ENCODE measurements around the gene MYO5A. TPM values are rescaled to one million over a fixed set of nuclear protein-coding genes. Genes with fewer than 3 reads are reported as not detected.
A peak's percentile ranks its signal among the peaks of the same experiment; 100 is the strongest.
"Not testable (repeated sequence)": the region's sequence is repeated elsewhere in the genome, so short reads cannot be mapped to it uniquely, and the experiment has no call there.

MYO5A gene
- total RNA-seq, 4 donors from 2014 or later, result 5.8 to 51.2 (median 10.2) TPM

DNA sequence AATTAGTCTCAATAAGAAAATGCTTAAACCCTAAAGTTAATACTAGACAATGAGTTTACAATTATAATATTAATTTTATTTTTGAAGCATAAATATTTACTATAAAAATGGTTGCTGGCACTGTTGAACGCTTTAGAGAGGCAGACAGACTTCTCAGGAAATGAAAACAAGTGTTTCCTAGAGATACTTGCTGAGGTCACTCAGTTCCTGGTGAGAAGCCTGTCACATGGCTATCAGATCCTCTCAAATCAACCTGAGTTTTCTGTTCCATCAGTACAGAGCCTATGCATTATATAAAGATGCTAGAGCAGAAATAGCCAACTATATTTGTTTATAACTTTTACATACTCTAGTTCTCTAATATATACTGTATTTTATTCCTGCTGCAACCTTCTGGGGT lies 109.2 kb downstream of the MYO5A start:
- H3K4me1 ChIP-seq, result peaks cover 9 to 27% of the 10 kb centered on the region in 2 donors
- ATAC-seq (no peak), DNase-seq (no peak)
- H3K9me3 ChIP-seq, result no peaks in the 10 kb centered on the region
- TF ChIP-seq, protein P1, sequence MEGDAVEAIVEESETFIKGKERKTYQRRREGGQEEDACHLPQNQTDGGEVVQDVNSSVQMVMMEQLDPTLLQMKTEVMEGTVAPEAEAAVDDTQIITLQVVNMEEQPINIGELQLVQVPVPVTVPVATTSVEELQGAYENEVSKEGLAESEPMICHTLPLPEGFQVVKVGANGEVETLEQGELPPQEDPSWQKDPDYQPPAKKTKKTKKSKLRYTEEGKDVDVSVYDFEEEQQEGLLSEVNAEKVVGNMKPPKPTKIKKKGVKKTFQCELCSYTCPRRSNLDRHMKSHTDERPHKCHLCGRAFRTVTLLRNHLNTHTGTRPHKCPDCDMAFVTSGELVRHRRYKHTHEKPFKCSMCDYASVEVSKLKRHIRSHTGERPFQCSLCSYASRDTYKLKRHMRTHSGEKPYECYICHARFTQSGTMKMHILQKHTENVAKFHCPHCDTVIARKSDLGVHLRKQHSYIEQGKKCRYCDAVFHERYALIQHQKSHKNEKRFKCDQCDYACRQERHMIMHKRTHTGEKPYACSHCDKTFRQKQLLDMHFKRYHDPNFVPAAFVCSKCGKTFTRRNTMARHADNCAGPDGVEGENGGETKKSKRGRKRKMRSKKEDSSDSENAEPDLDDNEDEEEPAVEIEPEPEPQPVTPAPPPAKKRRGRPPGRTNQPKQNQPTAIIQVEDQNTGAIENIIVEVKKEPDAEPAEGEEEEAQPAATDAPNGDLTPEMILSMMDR (IDR thresholded peaks at IDR 0.05 in 4 of 5, conservative IDR thresholded peaks at IDR 0.05 in 1 of 5), result no peak
- TF ChIP-seq POLR2A (IDR thresholded peaks at IDR 0.05), result no peak
- no peaks in the 10 kb centered on the region for H3K27me3 ChIP-seq
- no peaks in the 10 kb centered on the region for H3K36me3 ChIP-seq
- no peak overlapping the region for H3K27ac ChIP-seq
- in situ Hi-C loops (cut with MboI; ENCODE audit: low sequenced_read_pairs in 4 of 4) (no loop called here), intact Hi-C loops (cut with DNase I; ENCODE audit: low total_unique reads) (no loop called here)
- no peak overlapping the region for H3K4me3 ChIP-seq

DNA sequence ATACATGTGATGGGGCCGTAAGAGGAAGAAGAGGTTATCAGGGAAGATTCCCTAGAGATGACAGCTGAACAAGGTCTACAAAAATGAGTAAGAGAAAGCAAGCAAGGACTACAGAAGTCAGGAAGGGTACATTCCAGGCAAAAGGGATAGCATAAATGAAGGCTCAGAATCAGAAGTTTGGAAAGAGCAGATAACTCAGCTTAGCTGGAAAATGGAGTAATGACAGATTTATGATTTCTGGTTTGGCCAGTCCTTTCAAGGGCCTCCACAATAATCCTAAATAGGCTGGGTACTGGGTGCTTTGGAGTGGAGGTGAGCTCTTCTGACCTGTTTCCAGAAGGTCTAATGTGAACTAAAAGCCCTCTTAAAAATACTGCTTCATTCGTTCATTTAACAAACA lies 110.7 kb downstream of the MYO5A start:
- Histone ChIP-seq H3K4me3 (no peak overlapping the region), H3K27ac (peak overlapping the region in 1 of 4 donors; percentile 12), H3K4me1 (peaks cover 0 to 12% of the 10 kb centered on the region in 2 donors), H3K27me3 (no peaks in the 10 kb centered on the region), H3K36me3 (no peaks in the 10 kb centered on the region), H3K9me3 (no peaks in the 10 kb centered on the region)
- TF ChIP-seq, protein P1 (IDR thresholded peaks at IDR 0.05 in 4 of 5, conservative IDR thresholded peaks at IDR 0.05 in 1 of 5), result no peak
- no peak for TF ChIP-seq POLR2A (IDR thresholded peaks at IDR 0.05)
- intact Hi-C loops (cut with DNase I; ENCODE audit: low total_unique reads), result no loop called here
- in situ Hi-C loops (cut with MboI; ENCODE audit: low sequenced_read_pairs in 4 of 4), result no loop called here
- no peak for DNase-seq
- no peak for ATAC-seq

DNA sequence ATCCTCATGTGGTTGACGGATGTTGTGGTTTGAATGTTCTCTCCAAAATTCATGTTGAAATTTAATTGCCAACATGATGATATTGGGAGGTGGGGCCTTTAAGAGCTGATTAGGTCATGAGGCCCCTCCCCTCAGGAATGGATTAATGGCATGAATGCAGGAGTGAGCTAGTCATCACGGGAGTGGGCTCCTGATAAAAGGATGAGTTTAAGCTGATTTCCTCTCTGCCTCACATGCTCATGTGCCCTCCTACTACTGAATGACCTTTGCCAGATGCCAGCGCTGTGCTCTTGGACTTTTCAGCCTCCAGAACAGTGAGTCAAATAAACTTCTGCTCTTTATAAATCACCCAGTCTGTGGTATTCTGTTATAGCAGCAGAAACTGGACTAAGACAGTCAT lies 111.2 kb downstream of the MYO5A start:
- peaks cover 0 to 8% of the 10 kb centered on the region in 2 donors for H3K4me1 ChIP-seq
- ATAC-seq, result no peak
- in situ Hi-C loops (cut with MboI; ENCODE audit: low sequenced_read_pairs in 4 of 4) (no loop called here), intact Hi-C loops (cut with DNase I; ENCODE audit: low total_unique reads) (no loop called here)
- DNase-seq, result no peak
- peak overlapping the region in 1 of 4 donors; percentile 12 for H3K27ac ChIP-seq
- TF ChIP-seq, protein P1 (IDR thresholded peaks at IDR 0.05 in 4 of 5, conservative IDR thresholded peaks at IDR 0.05 in 1 of 5), result no peak
- no peak for TF ChIP-seq POLR2A (IDR thresholded peaks at IDR 0.05)
- no peak overlapping the region for H3K4me3 ChIP-seq
- H3K36me3 ChIP-seq, result no peaks in the 10 kb centered on the region
- H3K27me3 ChIP-seq, result no peaks in the 10 kb centered on the region
- no peaks in the 10 kb centered on the region for H3K9me3 ChIP-seq

DNA sequence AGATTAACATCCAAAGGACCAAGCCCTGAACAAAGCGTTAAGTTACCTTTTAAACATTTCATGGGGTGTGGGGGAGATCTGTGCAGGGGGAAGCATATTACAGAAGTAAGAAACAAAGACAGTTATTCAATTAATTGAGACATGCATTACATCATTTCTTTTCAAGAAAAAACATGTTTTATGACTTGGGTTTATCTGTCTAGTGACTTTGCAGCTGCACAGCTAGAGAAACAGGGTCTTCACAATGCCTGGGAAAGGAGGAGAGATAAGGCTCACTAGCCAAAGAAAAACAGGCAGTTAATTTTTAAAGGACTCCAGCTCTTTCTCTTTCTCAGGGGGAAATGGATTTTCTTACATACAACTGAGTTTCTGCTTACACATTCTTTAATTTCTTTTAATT lies 112.1 kb downstream of the MYO5A start:
- intact Hi-C loops (cut with DNase I; ENCODE audit: low total_unique reads); H3K9me3 ChIP-seq: not testable (repeated sequence)

DNA sequence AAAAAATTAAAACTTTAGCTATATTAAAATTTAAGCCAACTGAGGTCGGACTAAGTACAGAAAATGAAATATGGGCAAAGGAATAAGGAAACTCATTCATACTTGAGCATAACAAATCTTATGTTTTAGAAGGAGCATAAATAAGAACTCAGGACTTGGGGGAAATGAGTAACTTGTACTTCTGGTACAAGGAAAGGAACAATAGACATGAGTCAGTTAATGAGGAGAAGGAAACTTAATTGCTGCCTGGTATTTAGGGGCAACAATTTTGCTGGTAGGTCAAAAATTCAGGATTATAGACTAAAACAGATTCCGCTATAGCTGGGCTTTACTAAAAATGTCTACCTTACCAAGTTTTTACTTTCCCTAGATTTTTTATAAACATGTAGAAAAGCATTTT lies 113.1 kb downstream of the MYO5A start:
- no peak for ATAC-seq

More for the DNA sequence above, 112.1 kb downstream of the MYO5A start:
- ATAC-seq; H3K4me3 ChIP-seq; H3K4me1 ChIP-seq; H3K36me3 ChIP-seq; H3K27ac ChIP-seq; H3K27me3 ChIP-seq; in situ Hi-C loops (cut with MboI; ENCODE audit: low sequenced_read_pairs in 4 of 4); DNase-seq: not testable (repeated sequence)

More for the DNA sequence above, 113.1 kb downstream of the MYO5A start:
- no peak overlapping the region for H3K27ac ChIP-seq
- no peaks in the 10 kb centered on the region for H3K36me3 ChIP-seq
- TF ChIP-seq, protein P1 (IDR thresholded peaks at IDR 0.05 in 4 of 5, conservative IDR thresholded peaks at IDR 0.05 in 1 of 5), result no peak
- TF ChIP-seq POLR2A (IDR thresholded peaks at IDR 0.05), result no peak
- H3K4me1 ChIP-seq, result no peaks in the 10 kb centered on the region
- no peak for DNase-seq
- H3K4me3 ChIP-seq, result no peak overlapping the region
- H3K9me3 ChIP-seq, result no peaks in the 10 kb centered on the region
- in situ Hi-C loops (cut with MboI; ENCODE audit: low sequenced_read_pairs in 4 of 4), result no loop called here
- no peaks in the 10 kb centered on the region for H3K27me3 ChIP-seq
- intact Hi-C loops (cut with DNase I; ENCODE audit: low total_unique reads), result no loop called here

Measured in gastrocnemius medialis (tissue), 4 donors.